Spleen (tissue), 7 donors: ENCODE measurements around the gene SPON1.

ENCODE experiments used
- POLR2A ChIP-seq, 3 donors: fragments of 450-650 bp; IDR thresholded peaks; one replicate each; pipeline ENCODE4 v1.5.1; 2017; ENCODE audit warnings: antibody characterized with exemption in 3 of 3, mild to moderate bottlenecking in 1 of 3
- TF ChIP-seq, protein P1 (sequence below), 11 experiments: fragments of 200-600 bp in 7 of 11; fragments of 450-650 bp in 4 of 11; sonication (generic) in 4 of 11; IDR thresholded peaks in 8 of 11; conservative IDR thresholded peaks in 3 of 11; 1 replicate in 7 of 11; 2 replicates in 4 of 11; pipeline versions ENCODE4 v1.4.0 to v1.8.0; 2016 to 2021; ENCODE audit warnings: antibody characterized with exemption in 11 of 11, inconsistent platforms in 4 of 11, mild to moderate bottlenecking in 1 of 11
- donor health status: DM: no; HTN: no; CAD: no; lungs with moderate emphysema.
- donor health status: DM: no; HTN: no; CAD: no.
- donor health status: DM: no; HTN: no; CAD: no.

DNA sequence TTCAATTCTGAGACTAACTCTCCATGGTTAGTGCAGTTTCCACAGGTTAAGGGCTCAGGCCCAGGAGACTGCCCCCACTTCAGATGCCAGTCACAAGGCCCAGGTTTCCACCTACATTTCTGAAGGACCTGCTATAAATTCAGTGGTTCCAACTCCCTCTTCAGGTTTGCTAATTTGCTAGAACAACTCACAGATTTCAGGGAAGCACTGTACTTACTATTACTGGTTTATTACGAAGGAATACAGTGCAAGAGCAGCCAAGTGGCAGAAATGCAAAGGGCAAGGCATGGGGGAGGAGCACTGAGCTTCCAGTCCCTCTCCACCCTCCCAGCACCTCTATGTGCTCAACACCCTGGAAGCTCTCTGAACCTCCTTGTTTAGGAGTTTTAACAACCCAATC lies 39.3 kb upstream of the SPON1 start:
- TF ChIP-seq, protein P1, sequence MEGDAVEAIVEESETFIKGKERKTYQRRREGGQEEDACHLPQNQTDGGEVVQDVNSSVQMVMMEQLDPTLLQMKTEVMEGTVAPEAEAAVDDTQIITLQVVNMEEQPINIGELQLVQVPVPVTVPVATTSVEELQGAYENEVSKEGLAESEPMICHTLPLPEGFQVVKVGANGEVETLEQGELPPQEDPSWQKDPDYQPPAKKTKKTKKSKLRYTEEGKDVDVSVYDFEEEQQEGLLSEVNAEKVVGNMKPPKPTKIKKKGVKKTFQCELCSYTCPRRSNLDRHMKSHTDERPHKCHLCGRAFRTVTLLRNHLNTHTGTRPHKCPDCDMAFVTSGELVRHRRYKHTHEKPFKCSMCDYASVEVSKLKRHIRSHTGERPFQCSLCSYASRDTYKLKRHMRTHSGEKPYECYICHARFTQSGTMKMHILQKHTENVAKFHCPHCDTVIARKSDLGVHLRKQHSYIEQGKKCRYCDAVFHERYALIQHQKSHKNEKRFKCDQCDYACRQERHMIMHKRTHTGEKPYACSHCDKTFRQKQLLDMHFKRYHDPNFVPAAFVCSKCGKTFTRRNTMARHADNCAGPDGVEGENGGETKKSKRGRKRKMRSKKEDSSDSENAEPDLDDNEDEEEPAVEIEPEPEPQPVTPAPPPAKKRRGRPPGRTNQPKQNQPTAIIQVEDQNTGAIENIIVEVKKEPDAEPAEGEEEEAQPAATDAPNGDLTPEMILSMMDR (IDR thresholded peaks at IDR 0.05 in 8 of 11, conservative IDR thresholded peaks at IDR 0.05 in 3 of 11) = no peak
- TF ChIP-seq POLR2A (IDR thresholded peaks at IDR 0.05) = no peak
